DOHH2 (cell line): ENCODE data around the gene LCN15.

ENCODE experiments used
- EZH2phosphoT487 ChIP-seq: fragments of 200-600 bp; sonication (generic); IDR thresholded peaks from 2 replicates; pipeline ENCODE4 v1.6.1; 2017; ENCODE audit warnings: borderline replicate concordance, mild to moderate bottlenecking, antibody characterized with exemption, low read length, moderate library complexity, mixed read lengths
- TF ChIP-seq, protein P1 (sequence below): fragments of 200-600 bp; sonication (generic); IDR thresholded peaks from one replicate; pipeline ENCODE4 v1.5.1; 2014; ENCODE audit warnings: antibody characterized with exemption, mild to moderate bottlenecking, low read depth, low read length; ENCODE audit not compliant: poor library complexity, severe bottlenecking

- TF ChIP-seq, protein P1, sequence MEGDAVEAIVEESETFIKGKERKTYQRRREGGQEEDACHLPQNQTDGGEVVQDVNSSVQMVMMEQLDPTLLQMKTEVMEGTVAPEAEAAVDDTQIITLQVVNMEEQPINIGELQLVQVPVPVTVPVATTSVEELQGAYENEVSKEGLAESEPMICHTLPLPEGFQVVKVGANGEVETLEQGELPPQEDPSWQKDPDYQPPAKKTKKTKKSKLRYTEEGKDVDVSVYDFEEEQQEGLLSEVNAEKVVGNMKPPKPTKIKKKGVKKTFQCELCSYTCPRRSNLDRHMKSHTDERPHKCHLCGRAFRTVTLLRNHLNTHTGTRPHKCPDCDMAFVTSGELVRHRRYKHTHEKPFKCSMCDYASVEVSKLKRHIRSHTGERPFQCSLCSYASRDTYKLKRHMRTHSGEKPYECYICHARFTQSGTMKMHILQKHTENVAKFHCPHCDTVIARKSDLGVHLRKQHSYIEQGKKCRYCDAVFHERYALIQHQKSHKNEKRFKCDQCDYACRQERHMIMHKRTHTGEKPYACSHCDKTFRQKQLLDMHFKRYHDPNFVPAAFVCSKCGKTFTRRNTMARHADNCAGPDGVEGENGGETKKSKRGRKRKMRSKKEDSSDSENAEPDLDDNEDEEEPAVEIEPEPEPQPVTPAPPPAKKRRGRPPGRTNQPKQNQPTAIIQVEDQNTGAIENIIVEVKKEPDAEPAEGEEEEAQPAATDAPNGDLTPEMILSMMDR = no peak
- no peak for TF ChIP-seq EZH2phosphoT487
Measured at GRCh38 chr9:136756134-136756438, 8.2 kb downstream of the LCN15 start.
